HG03571 (cell line): ENCODE results near the gene ATXN2.
"Not testable (repeated sequence)": the region's sequence is repeated elsewhere in the genome, so short reads cannot be mapped to it uniquely, and the experiment has no call there.

Source experiments
- ATAC-seq: cut with Tn5 transposase; IDR thresholded peaks from one replicate; pipeline ENCODE4 v1.9.1; 2021; ENCODE audit not compliant: unreplicated experiment

Gene ATXN2

DNA sequence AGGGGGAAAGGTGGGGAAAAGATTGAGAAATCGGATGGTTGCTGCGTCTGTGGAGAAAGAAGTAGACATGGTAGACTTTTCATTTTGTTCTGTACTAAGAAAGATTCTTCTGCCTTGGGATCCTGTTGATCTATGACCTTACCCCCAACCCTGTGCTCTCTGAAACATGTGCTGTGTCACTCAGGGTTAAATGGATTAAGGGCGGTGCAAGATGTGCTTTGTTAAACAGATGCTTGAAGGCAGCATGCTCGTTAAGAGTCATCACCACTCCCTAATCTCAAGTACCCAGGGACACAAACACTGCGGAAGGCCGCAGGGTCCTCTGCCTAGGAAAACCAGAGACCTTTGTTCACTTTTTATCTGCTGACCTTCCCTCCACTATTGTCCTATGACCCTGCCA, 91.4 kb downstream of the ATXN2 start:
- ATAC-seq: not testable (repeated sequence)

DNA sequence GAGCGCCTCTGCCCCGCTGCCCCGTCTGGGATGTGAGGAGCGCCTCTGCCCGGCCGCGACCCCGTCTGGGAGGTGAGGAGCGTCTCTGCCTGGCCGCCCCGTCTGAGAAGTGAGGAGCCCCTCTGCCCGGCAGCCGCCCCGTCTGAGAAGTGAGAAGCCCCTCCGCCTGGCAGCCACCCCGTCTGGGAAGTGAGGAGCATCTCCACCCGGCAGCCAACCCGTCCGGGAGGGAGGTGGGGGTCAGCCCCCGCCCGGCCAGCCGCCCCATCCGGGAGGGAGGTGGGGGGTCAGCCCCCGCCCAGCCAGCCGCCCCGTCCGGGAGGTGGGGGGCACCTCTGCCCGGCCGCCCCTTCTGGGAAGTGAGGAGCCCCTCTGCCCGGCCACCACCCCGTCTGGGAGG, 91.9 kb downstream of the ATXN2 start:
- not testable (repeated sequence) for ATAC-seq

DNA sequence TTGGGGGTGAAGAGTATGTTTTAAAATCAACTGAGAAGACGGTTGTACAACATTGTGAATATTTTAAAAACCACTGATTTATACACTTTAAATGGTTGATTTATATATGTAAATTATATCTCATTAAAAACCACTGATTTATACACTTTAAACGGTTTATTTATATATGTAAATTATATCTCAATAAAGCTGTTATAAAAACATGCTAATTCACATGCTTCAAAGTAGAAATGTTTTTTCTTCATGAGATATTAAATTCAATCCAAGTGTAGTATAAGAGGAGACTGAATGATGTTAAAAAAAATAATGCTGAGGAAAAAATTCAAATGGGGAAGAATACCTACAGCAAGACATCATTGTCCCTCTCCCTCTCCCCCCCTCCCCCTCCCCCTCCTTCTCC, 92.9 kb downstream of the ATXN2 start:
- ATAC-seq: no peak

DNA sequence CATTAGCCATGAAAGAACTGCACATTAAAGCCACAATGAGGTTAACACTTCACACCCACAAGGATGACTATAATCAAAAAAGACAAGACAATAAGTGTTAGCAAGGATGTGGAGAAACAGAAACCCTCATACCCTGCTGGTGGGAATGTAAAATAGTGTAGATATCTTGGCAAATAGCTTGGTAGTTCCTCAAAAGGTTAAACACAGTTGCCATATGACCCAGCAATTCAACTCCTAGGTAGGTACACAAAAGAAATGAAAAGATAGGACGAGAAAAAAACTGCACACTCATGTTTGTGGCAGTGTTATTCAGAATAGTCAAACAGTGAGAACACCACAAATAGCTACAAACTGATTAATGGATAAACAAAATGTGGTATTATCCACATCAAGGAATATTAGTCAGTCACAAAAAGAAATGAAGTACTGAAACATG, 93.5 kb downstream of the ATXN2 start:
- ATAC-seq: no peak

DNA sequence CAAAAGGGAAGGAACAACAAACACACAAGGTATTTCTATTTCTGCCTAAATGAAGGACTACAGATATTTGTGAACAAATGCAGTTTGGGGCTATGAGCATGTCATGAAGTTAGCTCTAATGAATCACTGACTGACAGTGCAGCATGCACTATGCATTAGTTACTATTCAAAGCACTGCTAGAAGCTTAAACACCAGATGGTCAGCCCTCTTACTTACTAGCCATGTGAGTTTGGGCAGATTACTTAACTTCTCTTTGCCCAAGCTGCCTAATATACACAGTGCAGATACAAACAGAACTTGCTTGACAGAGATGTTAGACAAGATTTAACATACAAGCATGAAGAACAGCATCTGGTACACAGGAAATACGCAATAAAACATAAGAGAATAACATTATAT, 96.0 kb downstream of the ATXN2 start:
- ATAC-seq: no peak

DNA sequence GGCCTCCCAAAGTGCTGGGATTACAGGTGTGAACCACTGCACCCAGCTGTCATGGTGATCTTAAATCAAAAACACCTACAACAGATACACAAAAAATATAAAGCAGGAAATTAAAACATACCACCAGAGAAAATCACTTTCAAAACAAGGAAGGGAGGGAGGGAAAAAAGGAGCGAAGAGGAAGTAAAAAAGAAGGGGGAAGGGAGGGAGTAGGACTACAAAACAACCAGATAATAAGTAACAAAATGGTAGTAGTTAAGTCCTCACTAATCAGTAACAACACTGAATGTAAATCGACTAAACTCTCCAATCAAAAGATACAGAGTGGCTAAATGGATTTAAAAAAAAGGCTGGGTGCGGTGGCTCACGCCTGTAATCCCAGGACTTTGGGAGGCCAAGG, 104.4 kb downstream of the ATXN2 start:
- no peak for ATAC-seq

DNA sequence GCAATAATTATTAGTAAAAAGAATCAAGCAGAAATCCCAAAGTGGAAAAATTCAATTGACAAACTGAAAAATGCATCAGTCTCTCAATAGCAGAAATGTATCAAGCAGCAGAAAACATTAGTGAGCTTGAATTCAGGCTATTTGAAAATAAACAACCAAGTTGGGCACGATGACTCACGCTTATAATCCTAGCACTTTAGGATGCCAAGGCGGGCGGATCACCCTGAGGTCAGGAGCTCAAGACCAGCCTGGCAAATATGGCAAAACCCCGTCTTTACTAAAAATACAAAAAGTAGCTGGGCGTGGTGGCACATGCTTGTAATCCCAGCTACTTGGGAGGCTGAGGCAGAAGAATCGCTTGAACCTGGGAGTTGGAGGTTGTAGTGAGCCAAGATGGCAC, 106.1 kb downstream of the ATXN2 start:
- not testable (repeated sequence) for ATAC-seq

DNA sequence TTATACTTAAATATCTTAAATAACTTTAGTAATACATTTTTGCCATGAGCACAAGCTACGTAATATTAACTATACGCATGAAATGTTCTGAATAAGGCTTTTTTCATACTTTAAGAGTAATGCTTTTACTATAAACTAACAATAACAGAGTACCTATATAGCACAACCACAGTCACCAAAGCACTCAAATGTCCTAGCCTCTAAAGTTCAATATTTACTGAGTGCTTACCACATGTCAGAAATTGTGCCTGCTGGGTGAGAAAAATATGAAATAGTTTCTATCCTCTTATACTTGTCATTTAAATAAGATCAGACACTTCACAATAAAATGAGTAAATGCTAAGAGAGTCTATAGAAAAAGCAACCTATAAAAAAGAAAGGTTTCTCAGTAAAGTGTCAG, 110.3 kb downstream of the ATXN2 start:
- no peak for ATAC-seq

DNA sequence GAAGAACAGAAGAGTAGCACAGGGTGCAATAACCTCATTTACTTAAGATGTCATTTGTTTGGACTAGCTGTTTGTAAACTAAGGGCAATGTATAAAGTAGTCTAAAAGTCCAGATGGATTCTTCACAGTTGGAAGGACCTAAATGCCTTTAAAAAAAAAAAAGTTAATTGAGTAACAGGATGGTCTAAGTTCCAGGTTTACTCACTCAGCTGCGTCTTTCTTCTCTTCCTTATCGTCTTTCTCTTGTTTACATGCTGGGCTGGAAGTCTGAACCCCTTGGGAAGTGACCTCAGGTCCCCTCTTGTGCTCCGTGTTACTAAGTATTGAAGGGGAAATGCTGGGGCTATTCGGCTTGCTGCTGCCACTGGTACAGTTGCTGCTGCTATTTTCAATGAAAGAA, 110.8 kb downstream of the ATXN2 start:
- no peak for ATAC-seq

DNA sequence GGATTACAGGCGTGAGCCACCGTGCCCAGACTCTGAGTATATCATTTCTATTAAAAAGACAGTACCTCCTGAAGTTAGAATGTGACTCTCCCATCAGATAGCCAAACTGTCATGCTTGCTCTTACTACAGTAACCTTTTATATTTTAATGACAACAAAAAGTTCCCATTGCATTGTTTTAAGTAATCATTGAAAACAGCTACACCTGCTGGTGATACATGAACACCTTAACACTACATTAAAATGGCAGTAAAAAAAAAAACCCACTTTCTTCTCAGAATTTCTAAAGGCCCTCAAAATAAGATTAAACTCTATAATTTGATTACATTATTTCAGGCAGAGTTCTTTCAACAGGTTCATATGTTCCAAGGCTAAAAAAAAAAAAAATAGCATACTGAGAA, 116.7 kb downstream of the ATXN2 start:
- ATAC-seq: no peak

DNA sequence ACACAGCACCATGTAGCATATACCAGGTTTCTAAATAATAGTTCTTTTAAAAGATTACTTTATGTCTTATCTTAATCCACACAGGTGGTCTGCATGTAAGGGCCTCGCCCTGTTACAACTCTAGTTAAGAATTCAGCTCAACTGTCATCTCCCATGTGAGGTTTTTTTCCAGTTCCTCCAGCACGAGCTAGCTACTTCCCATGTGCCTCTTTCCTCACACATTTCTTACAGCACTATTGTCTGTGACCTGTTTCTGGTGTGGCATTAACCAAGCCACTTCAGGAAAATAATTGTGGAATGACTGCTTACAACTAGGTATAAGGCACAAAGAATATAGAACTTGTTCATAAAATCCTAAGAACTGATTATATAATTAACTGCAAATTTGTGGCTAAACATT, 127.9 kb downstream of the ATXN2 start:
- ATAC-seq: no peak

DNA sequence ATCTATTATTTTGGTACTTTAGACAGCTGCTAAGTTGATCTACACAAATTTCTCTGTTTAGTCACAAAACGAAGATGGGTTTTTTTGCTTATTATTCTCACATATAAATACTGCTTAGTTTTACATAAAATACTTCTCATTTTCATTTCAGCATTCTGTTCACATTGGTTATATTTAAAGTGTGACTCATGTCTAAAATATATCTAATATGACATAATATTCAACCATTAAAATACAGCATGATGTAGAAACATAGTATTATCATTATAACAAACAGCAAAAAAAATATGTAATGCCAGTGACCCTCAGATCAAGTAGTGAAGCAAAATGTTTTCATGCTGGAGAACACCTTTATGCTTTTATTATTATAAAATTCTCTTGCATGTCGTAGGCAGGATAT, 129.7 kb downstream of the ATXN2 start:
- ATAC-seq: no peak

DNA sequence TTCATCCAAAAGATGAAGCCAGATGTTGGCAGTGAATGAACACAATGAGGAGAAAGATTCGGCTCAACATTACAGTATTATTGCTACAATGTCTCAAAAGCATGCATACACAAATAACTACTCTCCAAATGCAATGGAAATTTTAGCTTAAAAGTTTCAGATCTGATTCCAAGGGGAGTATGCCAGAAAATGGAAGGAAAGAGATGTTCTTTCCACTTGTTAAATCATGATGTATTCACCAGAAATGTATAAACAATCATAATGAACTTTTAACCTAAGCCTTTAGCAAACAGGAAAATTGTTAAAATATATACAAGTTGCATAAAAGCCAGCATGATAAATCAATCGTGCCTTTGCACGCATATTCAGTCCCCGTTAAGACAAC, 131.3 kb downstream of the ATXN2 start:
- ATAC-seq: no peak

DNA sequence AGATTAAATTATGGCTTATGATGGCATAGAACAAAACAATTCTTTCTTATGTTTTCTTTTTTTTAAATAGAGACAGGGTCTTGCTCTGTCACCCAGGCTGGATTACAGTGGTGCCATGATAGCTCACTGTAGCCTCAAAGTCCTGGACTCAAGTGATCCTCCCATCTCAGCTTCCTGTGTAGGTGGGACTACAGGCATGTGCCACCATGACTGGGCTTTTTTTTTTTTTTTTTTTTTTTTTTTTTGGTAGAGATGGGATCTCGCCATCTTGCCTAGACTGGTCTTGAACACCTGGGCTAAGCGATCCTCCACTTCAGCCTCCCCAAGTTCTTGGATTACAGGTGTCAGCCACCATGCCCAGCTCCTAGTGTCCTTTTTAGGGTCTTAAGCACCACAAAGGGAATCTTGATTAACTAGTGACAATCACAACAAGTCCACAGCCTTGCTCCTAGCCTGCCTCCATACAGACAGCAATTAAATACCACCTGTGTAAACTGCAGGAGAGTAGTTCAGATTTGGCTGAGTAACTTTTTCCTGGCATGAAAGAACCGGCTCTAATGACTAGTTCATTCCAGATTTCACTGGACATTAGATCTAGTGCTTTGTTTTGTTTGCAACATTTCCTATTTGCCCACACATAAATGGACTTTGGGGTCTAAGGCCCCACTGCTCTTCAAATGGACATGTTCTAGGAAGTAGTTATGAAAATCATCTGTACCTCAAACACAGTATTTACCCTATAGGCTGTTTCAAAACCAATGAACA, 131.8 kb downstream of the ATXN2 start:
- no peak for ATAC-seq

DNA sequence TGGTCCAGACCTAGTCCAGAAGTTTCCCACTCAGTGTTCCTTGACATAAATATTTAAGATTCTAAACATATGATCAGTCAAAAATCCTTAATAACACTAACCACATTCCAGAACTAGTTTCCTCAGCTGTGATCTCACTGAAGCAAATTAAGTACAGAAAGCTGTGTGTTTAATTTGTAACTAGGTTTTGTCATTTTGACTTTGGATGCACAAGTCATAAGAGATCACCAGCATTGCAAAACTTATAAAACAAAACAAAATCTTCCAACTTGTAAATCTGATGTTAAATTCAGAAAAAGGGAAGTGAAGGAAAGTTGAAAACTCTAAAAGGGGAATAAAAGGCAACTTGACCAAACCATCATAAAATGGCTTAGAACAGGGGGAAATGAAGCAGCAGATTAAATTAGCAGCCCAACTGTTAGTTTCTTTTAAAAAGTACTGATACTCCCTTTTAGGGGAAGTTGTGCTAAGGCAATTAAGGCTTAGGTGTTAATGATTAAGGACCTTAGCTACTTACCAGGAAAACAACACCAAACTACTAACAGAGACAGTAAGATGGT, 136.8 kb downstream of the ATXN2 start:
- no peak for ATAC-seq

DNA sequence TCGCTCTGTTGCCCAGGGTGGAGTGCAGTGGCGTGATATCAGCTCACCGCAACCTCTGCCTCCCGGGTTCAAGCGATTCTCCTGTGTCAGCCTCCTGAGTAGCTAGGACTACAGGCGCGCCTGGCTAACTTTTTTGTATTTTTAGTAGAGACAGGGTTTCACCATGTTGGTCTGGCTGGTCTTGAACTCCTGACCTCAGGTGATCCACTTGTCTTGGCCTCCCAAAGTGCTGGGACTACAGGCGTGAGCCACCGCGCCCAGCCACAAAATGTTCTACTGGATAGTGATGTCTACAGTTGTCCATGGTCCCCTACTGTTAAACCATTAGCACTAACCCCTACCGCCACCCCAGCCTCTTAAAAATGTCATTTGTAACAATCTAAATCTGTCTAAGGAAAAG, 139.0 kb downstream of the ATXN2 start:
- ATAC-seq: not testable (repeated sequence)

DNA sequence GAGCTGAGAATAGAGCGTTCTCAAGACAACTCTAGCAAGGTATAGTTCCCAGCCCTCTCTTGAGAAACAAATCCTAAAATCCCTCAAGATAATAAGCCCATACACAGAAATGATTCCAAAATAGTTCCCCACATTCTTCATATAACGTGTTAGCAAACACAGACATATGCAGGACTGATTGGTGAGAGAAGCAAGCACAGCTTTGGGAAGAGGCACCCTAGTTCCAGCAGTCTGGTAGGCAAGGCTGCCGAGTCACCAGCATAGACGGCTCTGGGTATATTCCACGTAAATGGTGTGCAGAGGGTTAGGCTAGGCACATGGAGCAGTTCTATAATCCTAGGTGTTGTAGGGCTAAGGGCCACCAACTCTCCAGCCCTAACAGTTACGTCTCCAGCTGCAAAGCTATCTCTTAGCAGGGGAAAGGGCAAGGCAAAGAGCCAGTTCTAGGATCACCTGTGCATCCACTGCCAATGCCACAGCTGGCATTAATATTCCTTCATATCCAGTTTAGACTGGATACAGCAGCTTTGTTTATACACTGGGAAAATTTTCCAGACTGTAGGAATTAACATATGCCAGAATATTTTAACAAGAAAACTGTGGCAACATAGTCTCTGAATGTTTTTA, 140.5 kb downstream of the ATXN2 start:
- no peak for ATAC-seq

DNA sequence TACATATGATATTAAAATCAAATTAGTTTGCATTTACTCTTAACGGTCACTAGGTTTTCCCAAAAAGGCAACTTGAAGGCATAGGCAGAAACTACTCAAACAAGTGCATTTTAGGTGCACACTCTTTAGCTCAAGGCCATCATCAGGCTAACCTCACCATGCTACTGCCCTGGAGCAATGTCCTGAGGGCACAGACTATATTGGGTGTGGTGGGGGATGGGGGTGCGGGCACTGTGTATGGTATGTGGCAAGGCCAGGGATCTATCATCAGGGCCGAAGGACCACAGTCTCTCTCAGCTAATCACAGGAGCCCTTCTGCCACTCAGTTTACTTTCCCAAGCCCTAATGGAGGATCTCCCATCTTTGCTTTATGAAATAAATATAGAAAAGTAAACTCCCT, 141.5 kb downstream of the ATXN2 start:
- ATAC-seq: no peak

DNA sequence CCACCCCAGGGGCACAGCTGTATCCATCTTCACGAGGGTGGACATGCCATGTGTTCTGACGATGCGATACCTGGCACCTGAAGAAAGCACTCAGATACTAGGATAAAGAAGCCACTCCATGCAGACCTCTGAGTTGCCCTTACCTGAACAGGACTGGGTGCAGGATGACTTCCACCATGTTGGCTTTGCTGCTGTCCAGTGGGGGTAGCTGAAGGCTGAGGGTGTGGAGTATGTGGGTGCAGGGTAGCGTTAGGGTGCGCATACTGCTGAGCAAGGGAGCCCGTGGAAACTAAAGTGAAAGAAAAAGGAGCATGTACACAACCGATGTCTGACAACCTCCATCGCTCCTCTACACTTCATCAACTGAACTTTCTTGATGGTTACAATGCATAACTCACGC, 142.0 kb downstream of the ATXN2 start:
- ATAC-seq: no peak

DNA sequence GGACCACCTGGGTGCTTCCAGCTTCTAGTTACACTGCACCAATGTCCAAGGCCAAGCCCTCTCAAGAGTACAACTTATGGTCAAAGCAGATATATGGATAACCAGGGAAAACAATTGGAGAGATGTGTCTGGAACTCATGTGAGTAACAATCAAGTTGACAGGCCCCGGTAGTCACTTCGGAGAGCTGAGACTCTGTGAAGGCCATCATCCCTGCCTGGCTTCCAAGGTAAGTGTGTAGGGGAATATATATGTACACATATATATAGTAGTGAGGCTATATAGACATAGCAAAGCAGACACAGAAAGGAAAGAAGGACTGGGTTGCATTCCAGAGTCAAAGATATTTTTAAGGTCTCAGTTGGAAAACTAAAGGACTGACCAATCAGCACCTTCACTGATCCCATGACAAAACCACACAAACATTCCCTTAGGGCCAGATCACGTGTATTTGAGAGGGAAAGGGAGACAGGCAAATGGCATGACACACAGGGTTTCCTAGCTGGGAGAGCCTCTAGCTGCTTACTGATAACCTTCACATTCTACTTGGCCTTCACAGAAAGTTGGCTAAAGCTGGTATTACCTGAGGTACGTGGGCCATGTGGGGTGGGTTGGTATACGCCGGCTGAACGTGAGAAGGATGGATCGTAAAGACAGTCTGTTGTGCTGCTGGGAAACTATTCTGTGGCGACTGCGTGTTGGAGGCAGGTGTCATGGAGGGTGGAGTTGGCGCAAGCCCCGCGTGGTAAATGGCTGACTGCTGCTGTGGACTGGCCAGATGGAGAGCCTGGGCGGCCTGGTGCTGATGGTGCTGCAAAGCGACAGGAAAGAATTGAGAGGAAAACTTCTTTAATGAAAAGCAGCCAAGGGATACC, 143.4 kb downstream of the ATXN2 start:
- ATAC-seq: no peak

DNA sequence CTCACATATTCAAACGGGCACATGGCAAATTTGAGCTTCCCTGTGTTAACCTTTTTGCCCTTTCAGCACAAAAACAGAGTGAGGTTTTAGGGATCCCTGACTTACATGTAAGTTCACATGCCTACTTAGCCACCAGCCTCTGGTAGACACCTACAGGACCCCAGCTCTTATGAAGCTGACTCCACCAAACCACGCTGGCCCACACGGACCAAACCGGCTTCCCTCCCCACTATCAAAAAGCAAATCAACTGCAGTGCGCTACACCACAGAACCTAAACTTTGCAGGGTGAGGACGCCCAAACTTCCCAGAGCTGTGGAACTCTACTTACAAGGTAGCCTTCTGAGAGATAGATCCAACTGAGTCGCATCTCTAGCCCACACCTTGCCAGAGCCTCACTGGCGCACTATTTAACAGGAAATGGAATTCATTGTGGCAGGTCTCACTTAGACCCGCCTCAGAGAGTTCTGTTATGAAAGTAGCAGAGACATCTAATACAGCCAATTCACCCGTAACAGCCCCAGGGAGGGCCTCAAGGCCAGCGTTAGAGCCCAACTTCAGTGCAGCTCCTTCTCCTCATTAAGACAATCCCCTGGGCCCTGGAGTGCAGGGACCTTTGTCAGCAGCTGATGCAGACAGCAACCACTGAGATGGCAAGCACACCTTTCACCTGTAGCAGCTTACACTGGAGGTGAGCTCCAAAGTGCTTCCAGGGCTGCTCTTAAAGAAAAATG, 144.2 kb downstream of the ATXN2 start:
- ATAC-seq: no peak
